Dendritic cell treated with granulocyte-macrophage colony-stimulating factor and Interleukin-4, amounts not matched to agents 40 ng/mL and 50 ng/mL, for 4 days (primary cell): ENCODE data around the gene MID1.

Source experiments
- H3K27ac Mint-ChIP-seq: one replicate; pipeline ENCODE4 v1.8.0; 2022; ENCODE audit warnings: mild to moderate bottlenecking, mixed read lengths
- H3K27me3 Mint-ChIP-seq: one replicate; pipeline ENCODE4 v1.8.0; 2022; ENCODE audit warnings: mild to moderate bottlenecking, mixed read lengths
- H3K36me3 Mint-ChIP-seq: one replicate; pipeline ENCODE4 v1.8.0; 2022; ENCODE audit warnings: low read depth, mixed read lengths
- H3K4me1 Mint-ChIP-seq: one replicate; pipeline ENCODE4 v1.8.0; 2022; ENCODE audit warnings: low read depth, mixed read lengths
- H3K4me3 Mint-ChIP-seq: one replicate; pipeline ENCODE4 v1.8.0; 2022; ENCODE audit warnings: mild to moderate bottlenecking, moderate library complexity, mixed read lengths
- H3K9me3 Mint-ChIP-seq: one replicate; pipeline ENCODE4 v1.8.0; 2022; ENCODE audit warnings: mixed read lengths
- intact Hi-C: fragments of 100-400 bp; cut with micrococcal nuclease; formaldehyde crosslinking; loops from one replicate; pipeline ENCODE4 v1.15.0; 2022

MID1 gene

GRCh38 chrX:10549280-10549679 lies 71.1 kb downstream of the MID1 start:
- no peak overlapping the region for H3K4me3 Mint-ChIP-seq
- no peak overlapping the region for H3K27ac Mint-ChIP-seq
- H3K4me1 Mint-ChIP-seq: no peaks in the 10 kb centered on the region
- intact Hi-C loops: no loop called here
- H3K9me3 Mint-ChIP-seq: no peaks in the 10 kb centered on the region
- no peaks in the 10 kb centered on the region for H3K27me3 Mint-ChIP-seq
- H3K36me3 Mint-ChIP-seq: no peaks in the 10 kb centered on the region

GRCh38 chrX:10548688-10549087 lies 71.7 kb downstream of the MID1 start:
- intact Hi-C loops: no loop called here
- Mint-ChIP-seq H3K27me3 (no peaks in the 10 kb centered on the region), H3K27ac (no peak overlapping the region), H3K36me3 (no peaks in the 10 kb centered on the region), H3K4me3 (no peak overlapping the region), H3K4me1 (no peaks in the 10 kb centered on the region), H3K9me3 (no peaks in the 10 kb centered on the region)

- H3K9me3 Mint-ChIP-seq: no peaks in the 10 kb centered on the region
- H3K4me1 Mint-ChIP-seq: no peaks in the 10 kb centered on the region
- no peaks in the 10 kb centered on the region for H3K27me3 Mint-ChIP-seq
- intact Hi-C loops: no loop called here
- H3K4me3 Mint-ChIP-seq: no peak overlapping the region
- no peaks in the 10 kb centered on the region for H3K36me3 Mint-ChIP-seq
- H3K27ac Mint-ChIP-seq: no peak overlapping the region
These were observed 74.5 kb downstream of the MID1 start for GRCh38 chrX:10545882-10546281.

- H3K4me3 Mint-ChIP-seq: no peak overlapping the region
- no peaks in the 10 kb centered on the region for H3K9me3 Mint-ChIP-seq
- intact Hi-C loops: no loop called here
- no peak overlapping the region for H3K27ac Mint-ChIP-seq
- no peaks in the 10 kb centered on the region for H3K36me3 Mint-ChIP-seq
- no peaks in the 10 kb centered on the region for H3K4me1 Mint-ChIP-seq
- H3K27me3 Mint-ChIP-seq: no peaks in the 10 kb centered on the region
These were observed 77.8 kb downstream of the MID1 start for GRCh38 chrX:10542586-10542985.

- Mint-ChIP-seq H3K9me3 (no peaks in the 10 kb centered on the region), H3K27me3 (no peaks in the 10 kb centered on the region), H3K36me3 (no peaks in the 10 kb centered on the region), H3K4me1 (no peaks in the 10 kb centered on the region), H3K4me3 (no peak overlapping the region), H3K27ac (no peak overlapping the region)
- intact Hi-C loops: no loop called here
These were observed 81.6 kb downstream of the MID1 start for GRCh38 chrX:10538831-10539230.

- intact Hi-C loops: no loop called here
- no peaks in the 10 kb centered on the region for H3K9me3 Mint-ChIP-seq
- no peaks in the 10 kb centered on the region for H3K36me3 Mint-ChIP-seq
These were observed 83.1 kb downstream of the MID1 start for GRCh38 chrX:10537308-10537707.

GRCh38 chrX:10536744-10537143 lies 83.6 kb downstream of the MID1 start:
- Mint-ChIP-seq H3K36me3 (no peaks in the 10 kb centered on the region), H3K4me3 (no peak overlapping the region), H3K27ac (no peak overlapping the region), H3K27me3 (no peaks in the 10 kb centered on the region), H3K4me1 (no peaks in the 10 kb centered on the region), H3K9me3 (no peaks in the 10 kb centered on the region)
- intact Hi-C loops: no loop called here

More at GRCh38 chrX:10537308-10537707, 83.1 kb downstream of the MID1 start:
- Mint-ChIP-seq H3K4me1 (no peaks in the 10 kb centered on the region), H3K27me3 (no peaks in the 10 kb centered on the region), H3K4me3 (no peak overlapping the region), H3K27ac (no peak overlapping the region)

- Mint-ChIP-seq H3K27me3 (no peaks in the 10 kb centered on the region), H3K4me3 (no peak overlapping the region), H3K4me1 (no peaks in the 10 kb centered on the region), H3K36me3 (no peaks in the 10 kb centered on the region), H3K27ac (no peak overlapping the region), H3K9me3 (no peaks in the 10 kb centered on the region)
- intact Hi-C loops: no loop called here
These were observed 85.8 kb downstream of the MID1 start for GRCh38 chrX:10534611-10535010.

GRCh38 chrX:10533696-10534365 lies 86.6 kb downstream of the MID1 start:
- Mint-ChIP-seq H3K36me3 (no peaks in the 10 kb centered on the region), H3K4me3 (no peak overlapping the region), H3K27me3 (no peaks in the 10 kb centered on the region), H3K4me1 (no peaks in the 10 kb centered on the region), H3K9me3 (no peaks in the 10 kb centered on the region), H3K27ac (no peak overlapping the region)
- intact Hi-C loops: no loop called here

GRCh38 chrX:10531927-10532326 lies 88.5 kb downstream of the MID1 start:
- H3K4me3 Mint-ChIP-seq: no peak overlapping the region
- H3K9me3 Mint-ChIP-seq: no peaks in the 10 kb centered on the region
- H3K36me3 Mint-ChIP-seq: no peaks in the 10 kb centered on the region
- no peak overlapping the region for H3K27ac Mint-ChIP-seq
- H3K27me3 Mint-ChIP-seq: no peaks in the 10 kb centered on the region
- intact Hi-C loops: no loop called here
- H3K4me1 Mint-ChIP-seq: no peaks in the 10 kb centered on the region

- Mint-ChIP-seq H3K9me3 (no peaks in the 10 kb centered on the region), H3K27ac (no peak overlapping the region), H3K4me3 (no peak overlapping the region)
These were observed 91.0 kb downstream of the MID1 start for GRCh38 chrX:10529344-10529743.

GRCh38 chrX:10526451-10526850 lies 93.9 kb downstream of the MID1 start:
- H3K9me3 Mint-ChIP-seq: no peaks in the 10 kb centered on the region
- intact Hi-C loops: no loop called here

More at GRCh38 chrX:10529344-10529743, 91.0 kb downstream of the MID1 start:
- no peaks in the 10 kb centered on the region for H3K36me3 Mint-ChIP-seq
- H3K4me1 Mint-ChIP-seq: no peaks in the 10 kb centered on the region
- no peaks in the 10 kb centered on the region for H3K27me3 Mint-ChIP-seq
- intact Hi-C loops: no loop called here

GRCh38 chrX:10525381-10526120 lies 94.8 kb downstream of the MID1 start:
- Mint-ChIP-seq H3K9me3 (no peaks in the 10 kb centered on the region), H3K27ac (no peak overlapping the region), H3K4me3 (no peak overlapping the region), H3K36me3 (no peaks in the 10 kb centered on the region), H3K4me1 (no peaks in the 10 kb centered on the region), H3K27me3 (no peaks in the 10 kb centered on the region)
- intact Hi-C loops: no loop called here

More at GRCh38 chrX:10526451-10526850, 93.9 kb downstream of the MID1 start:
- Mint-ChIP-seq H3K27ac (no peak overlapping the region), H3K4me1 (no peaks in the 10 kb centered on the region), H3K27me3 (no peaks in the 10 kb centered on the region), H3K36me3 (no peaks in the 10 kb centered on the region), H3K4me3 (no peak overlapping the region)

- intact Hi-C loops: no loop called here
- Mint-ChIP-seq H3K4me1 (no peaks in the 10 kb centered on the region), H3K36me3 (no peaks in the 10 kb centered on the region), H3K4me3 (no peak overlapping the region), H3K27me3 (no peaks in the 10 kb centered on the region), H3K9me3 (no peaks in the 10 kb centered on the region), H3K27ac (no peak overlapping the region)
These were observed 95.8 kb downstream of the MID1 start for GRCh38 chrX:10524578-10524977.

- H3K9me3 Mint-ChIP-seq: no peaks in the 10 kb centered on the region
- H3K4me3 Mint-ChIP-seq: no peak overlapping the region
- intact Hi-C loops: no loop called here
- no peaks in the 10 kb centered on the region for H3K36me3 Mint-ChIP-seq
- no peaks in the 10 kb centered on the region for H3K27me3 Mint-ChIP-seq
- H3K27ac Mint-ChIP-seq: no peak overlapping the region
- no peaks in the 10 kb centered on the region for H3K4me1 Mint-ChIP-seq
These were observed 100.6 kb downstream of the MID1 start for GRCh38 chrX:10519761-10520160.
